Measurements from ENCODE around the gene TNRC6B.

TNRC6B gene

DNA sequence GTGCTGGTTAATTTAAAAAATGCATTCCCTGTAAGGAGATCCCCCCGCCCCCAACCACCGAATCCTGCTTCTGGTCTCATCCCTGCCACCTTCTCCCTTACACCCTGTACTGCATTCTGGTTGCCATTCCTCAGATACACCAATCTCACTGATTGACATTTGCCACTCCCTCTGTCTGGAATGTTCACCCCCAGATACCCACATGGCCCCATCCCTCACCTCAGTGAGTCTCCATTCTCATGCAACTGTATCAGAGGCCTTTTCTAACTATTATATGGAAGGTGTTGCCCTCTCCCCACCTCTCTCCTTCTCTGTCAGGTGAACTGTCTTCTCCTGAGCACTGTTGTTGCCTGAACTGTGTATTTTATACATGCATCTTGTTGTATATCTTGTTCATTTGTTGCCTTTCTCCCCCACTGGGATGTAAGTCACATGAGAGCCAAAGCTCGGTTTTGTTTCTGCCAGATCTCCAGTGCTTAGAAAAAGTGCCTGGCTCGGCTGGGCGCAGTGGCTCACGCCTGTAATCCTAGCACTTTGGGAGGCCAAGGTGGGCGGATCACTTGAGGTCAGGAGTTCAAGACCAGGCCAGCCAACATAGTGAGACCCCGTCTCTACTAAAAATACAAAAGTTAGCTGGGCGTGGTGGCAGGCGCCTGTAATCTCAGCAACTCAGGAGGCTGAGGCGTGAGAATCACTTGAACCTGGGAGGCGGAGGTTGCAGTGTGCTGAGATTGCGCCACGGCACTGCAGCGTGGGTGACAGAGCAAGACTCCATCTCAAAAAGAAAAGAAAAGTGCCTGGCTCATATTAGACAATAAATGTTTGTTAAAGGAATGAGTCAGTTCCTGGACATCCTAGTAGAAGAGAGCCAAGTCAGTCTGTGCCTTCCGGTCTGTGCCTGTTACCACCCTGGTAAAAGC is 61.0 kb downstream of the TNRC6B start:
- Histone ChIP-seq H3K36me3 (ENCODE audit: control insufficient read depth in 2 of 2, insufficient read depth in 2 of 2, low read length in 2 of 2) (peaks cover 1 to 2% of the 10 kb centered on the region in 2 donors), H3K27me3 (ENCODE audit: control insufficient read depth in 2 of 2, insufficient read depth in 2 of 2, low read length in 2 of 2) (no peaks in the 10 kb centered on the region), H3K4me3 (ENCODE audit: low read length in 2 of 2) (no peak overlapping the region), H3K9ac (ENCODE audit: low read depth in 1 of 2, low read length in 2 of 2) (no peak overlapping the region), H3K4me1 (ENCODE audit: control insufficient read depth in 2 of 2, insufficient read depth in 2 of 2, low read length in 2 of 2) (peaks cover 0 to 12% of the 10 kb centered on the region in 2 donors), H3K27ac (ENCODE audit: low read depth in 2 of 2, low read length in 2 of 2) (no peak overlapping the region), H3K9me3 (ENCODE audit: control insufficient read depth in 2 of 2, low read length in 2 of 2) (no peaks in the 10 kb centered on the region)

DNA sequence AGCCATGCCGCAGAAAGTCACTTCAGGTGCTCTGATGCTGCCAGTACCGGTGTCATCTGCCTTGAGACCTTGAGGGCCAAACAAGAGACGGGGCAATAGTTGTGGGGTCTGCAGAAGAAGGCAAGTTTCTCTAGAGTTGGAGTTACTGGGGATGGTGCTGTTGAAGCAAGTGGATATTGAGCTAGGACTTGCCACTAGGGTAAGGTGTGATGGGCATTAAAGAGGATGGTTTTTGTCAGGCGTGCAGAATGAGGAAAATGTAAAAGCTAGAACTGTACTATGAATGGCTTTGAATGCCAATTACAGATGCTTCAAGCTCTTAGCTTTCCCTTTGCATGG is 61.6 kb downstream of the TNRC6B start:
- no peaks in the 10 kb centered on the region for H3K9me3 ChIP-seq (ENCODE audit: control insufficient read depth in 2 of 2, low read length in 2 of 2)
- H3K4me3 ChIP-seq (ENCODE audit: low read length in 2 of 2): no peak overlapping the region
- H3K27ac ChIP-seq (ENCODE audit: low read depth in 2 of 2, low read length in 2 of 2): no peak overlapping the region
- H3K9ac ChIP-seq (ENCODE audit: low read depth in 1 of 2, low read length in 2 of 2): no peak overlapping the region
- H3K36me3 ChIP-seq (ENCODE audit: control insufficient read depth in 2 of 2, insufficient read depth in 2 of 2, low read length in 2 of 2): peaks cover 0 to 2% of the 10 kb centered on the region in 2 donors
- no peaks in the 10 kb centered on the region for H3K27me3 ChIP-seq (ENCODE audit: control insufficient read depth in 2 of 2, insufficient read depth in 2 of 2, low read length in 2 of 2)
- H3K4me1 ChIP-seq (ENCODE audit: control insufficient read depth in 2 of 2, insufficient read depth in 2 of 2, low read length in 2 of 2): peaks cover 0 to 16% of the 10 kb centered on the region in 2 donors

DNA sequence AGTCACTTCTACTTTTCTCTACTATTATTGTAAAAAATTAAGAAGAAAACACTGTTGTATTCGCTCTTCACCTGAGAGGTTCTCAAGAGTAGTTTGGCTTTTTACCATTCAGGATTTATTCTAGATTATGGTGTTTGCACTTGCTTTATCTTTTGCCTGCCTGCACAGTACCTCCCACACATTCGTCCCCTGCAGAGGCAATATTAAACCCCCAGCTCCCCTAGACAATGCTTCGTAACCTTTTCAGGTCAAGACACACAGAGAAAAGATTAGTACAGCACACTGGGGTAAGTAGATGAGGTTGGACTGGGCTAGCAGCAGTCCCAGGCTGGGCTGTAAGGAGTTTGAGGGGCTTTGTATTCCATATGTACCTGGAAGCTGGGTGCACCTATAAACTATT is 62.4 kb downstream of the TNRC6B start:
- peaks cover 0 to 16% of the 10 kb centered on the region in 2 donors for H3K4me1 ChIP-seq (ENCODE audit: control insufficient read depth in 2 of 2, insufficient read depth in 2 of 2, low read length in 2 of 2)
- no peaks in the 10 kb centered on the region for H3K9me3 ChIP-seq (ENCODE audit: control insufficient read depth in 2 of 2, low read length in 2 of 2)
- H3K27ac ChIP-seq (ENCODE audit: low read depth in 2 of 2, low read length in 2 of 2): no peak overlapping the region
- H3K4me3 ChIP-seq (ENCODE audit: low read length in 2 of 2): no peak overlapping the region
- no peak overlapping the region for H3K9ac ChIP-seq (ENCODE audit: low read depth in 1 of 2, low read length in 2 of 2)
- no peaks in the 10 kb centered on the region for H3K27me3 ChIP-seq (ENCODE audit: control insufficient read depth in 2 of 2, insufficient read depth in 2 of 2, low read length in 2 of 2)
- H3K36me3 ChIP-seq (ENCODE audit: control insufficient read depth in 2 of 2, insufficient read depth in 2 of 2, low read length in 2 of 2): peaks cover 0 to 2% of the 10 kb centered on the region in 2 donors

DNA sequence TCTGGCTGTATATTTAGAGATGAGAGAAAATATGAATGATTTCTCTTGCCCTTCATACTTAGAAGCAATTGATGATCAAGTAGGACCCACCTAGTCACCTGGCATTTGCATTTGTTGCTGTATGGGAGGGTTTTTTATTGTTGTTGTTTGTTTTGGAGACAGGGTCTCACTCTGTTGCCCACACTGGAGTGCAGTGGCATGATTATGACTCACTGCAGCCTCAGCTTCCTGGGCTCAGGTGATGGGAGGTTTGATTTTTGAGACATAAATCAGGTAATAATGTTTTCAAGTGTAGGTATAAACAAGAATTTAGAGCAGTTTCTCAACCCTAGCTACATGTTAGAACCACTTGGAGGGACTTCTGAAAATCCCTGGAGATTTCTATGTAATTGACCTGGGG is 63.0 kb downstream of the TNRC6B start:
- no peaks in the 10 kb centered on the region for H3K27me3 ChIP-seq (ENCODE audit: control insufficient read depth in 2 of 2, insufficient read depth in 2 of 2, low read length in 2 of 2)
- H3K9me3 ChIP-seq (ENCODE audit: control insufficient read depth in 2 of 2, low read length in 2 of 2): no peaks in the 10 kb centered on the region
- H3K36me3 ChIP-seq (ENCODE audit: control insufficient read depth in 2 of 2, insufficient read depth in 2 of 2, low read length in 2 of 2): peaks cover 0 to 2% of the 10 kb centered on the region in 2 donors
- H3K4me3 ChIP-seq (ENCODE audit: low read length in 2 of 2): no peak overlapping the region
- peaks cover 0 to 16% of the 10 kb centered on the region in 2 donors for H3K4me1 ChIP-seq (ENCODE audit: control insufficient read depth in 2 of 2, insufficient read depth in 2 of 2, low read length in 2 of 2)
- H3K9ac ChIP-seq (ENCODE audit: low read depth in 1 of 2, low read length in 2 of 2): no peak overlapping the region
- no peak overlapping the region for H3K27ac ChIP-seq (ENCODE audit: low read depth in 2 of 2, low read length in 2 of 2)

DNA sequence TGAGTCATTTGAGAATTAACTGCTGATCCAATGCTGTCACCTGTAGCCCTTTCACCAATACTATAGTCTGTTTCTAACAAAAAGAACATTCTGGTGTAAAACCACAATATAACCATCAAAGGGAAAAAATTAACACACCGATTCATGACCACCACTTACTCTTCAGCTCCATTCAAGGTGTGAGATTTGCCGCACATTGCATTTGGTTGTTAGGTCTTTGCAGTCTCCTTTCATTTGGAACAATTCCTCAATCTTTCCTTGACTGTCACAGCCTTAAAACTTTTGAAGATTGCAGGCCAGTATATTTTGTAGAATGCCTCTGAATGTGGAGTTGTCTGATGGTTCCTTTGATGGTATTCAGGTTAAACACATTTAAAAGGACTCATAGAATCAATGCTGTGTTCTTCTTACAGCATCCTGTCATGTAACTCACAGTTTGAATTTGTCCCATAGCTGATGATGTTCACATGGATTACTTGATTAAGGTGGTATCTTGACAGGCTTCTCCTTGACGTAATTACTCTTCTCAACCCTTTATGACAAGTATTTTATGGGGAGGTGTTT is 63.6 kb downstream of the TNRC6B start:
- peaks cover 0 to 2% of the 10 kb centered on the region in 2 donors for H3K36me3 ChIP-seq (ENCODE audit: control insufficient read depth in 2 of 2, insufficient read depth in 2 of 2, low read length in 2 of 2)
- H3K27me3 ChIP-seq (ENCODE audit: control insufficient read depth in 2 of 2, insufficient read depth in 2 of 2, low read length in 2 of 2): no peaks in the 10 kb centered on the region
- H3K9me3 ChIP-seq (ENCODE audit: control insufficient read depth in 2 of 2, low read length in 2 of 2): no peaks in the 10 kb centered on the region
- no peak overlapping the region for H3K9ac ChIP-seq (ENCODE audit: low read depth in 1 of 2, low read length in 2 of 2)
- H3K4me3 ChIP-seq (ENCODE audit: low read length in 2 of 2): no peak overlapping the region
- H3K27ac ChIP-seq (ENCODE audit: low read depth in 2 of 2, low read length in 2 of 2): no peak overlapping the region
- peaks cover 0 to 16% of the 10 kb centered on the region in 2 donors for H3K4me1 ChIP-seq (ENCODE audit: control insufficient read depth in 2 of 2, insufficient read depth in 2 of 2, low read length in 2 of 2)

DNA sequence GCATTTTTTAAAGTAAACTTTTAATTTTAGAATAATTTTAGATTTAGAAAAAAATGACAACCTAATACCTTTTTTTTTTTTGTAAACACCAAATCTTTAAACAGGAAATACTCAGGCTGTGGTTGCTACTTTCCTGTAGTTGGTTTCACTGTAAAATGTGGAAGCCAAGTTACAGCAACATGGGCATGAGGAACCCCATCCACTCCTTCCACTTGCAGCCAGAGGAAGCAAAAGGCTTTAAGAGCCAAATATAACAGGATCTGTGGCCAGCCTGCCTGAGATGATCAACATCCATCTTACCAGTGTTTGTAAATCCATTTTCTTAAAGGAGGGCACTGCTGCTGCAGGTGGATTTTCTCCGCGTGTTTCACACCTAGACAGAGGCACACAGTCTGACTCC is 66.2 kb downstream of the TNRC6B start:
- Histone ChIP-seq H3K4me3 (ENCODE audit: low read length in 2 of 2) (no peak overlapping the region), H3K4me1 (ENCODE audit: control insufficient read depth in 2 of 2, insufficient read depth in 2 of 2, low read length in 2 of 2) (peaks cover 0 to 13% of the 10 kb centered on the region in 2 donors), H3K9ac (ENCODE audit: low read depth in 1 of 2, low read length in 2 of 2) (no peak overlapping the region), H3K9me3 (ENCODE audit: control insufficient read depth in 2 of 2, low read length in 2 of 2) (no peaks in the 10 kb centered on the region), H3K36me3 (ENCODE audit: control insufficient read depth in 2 of 2, insufficient read depth in 2 of 2, low read length in 2 of 2) (peaks cover 6 to 14% of the 10 kb centered on the region in 2 donors), H3K27me3 (ENCODE audit: control insufficient read depth in 2 of 2, insufficient read depth in 2 of 2, low read length in 2 of 2) (no peaks in the 10 kb centered on the region), H3K27ac (ENCODE audit: low read depth in 2 of 2, low read length in 2 of 2) (no peak overlapping the region)

DNA sequence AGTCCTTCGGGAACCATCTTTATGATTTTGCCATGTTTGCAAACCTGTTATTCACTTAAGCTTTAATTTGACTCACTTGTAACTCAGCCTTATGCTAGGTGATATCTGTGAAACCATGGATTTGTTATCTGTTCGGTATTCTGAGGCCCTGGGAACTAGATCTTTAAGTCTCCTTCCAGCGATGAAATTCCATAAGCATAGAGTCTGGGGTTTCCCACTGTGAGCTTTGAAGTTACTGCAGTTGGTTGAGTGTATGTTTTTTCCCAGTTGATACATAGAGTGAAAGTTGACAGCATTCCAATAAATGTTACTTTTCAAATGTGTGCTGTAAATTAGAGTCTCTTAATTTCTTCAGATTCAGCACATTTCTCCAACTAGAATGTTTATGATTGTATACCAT is 66.9 kb downstream of the TNRC6B start:
- Histone ChIP-seq H3K4me1 (ENCODE audit: control insufficient read depth in 2 of 2, insufficient read depth in 2 of 2, low read length in 2 of 2) (peaks cover 0 to 10% of the 10 kb centered on the region in 2 donors), H3K27ac (ENCODE audit: low read depth in 2 of 2, low read length in 2 of 2) (no peak overlapping the region), H3K9me3 (ENCODE audit: control insufficient read depth in 2 of 2, low read length in 2 of 2) (no peaks in the 10 kb centered on the region), H3K36me3 (ENCODE audit: control insufficient read depth in 2 of 2, insufficient read depth in 2 of 2, low read length in 2 of 2) (peaks cover 6 to 16% of the 10 kb centered on the region in 2 donors), H3K27me3 (ENCODE audit: control insufficient read depth in 2 of 2, insufficient read depth in 2 of 2, low read length in 2 of 2) (no peaks in the 10 kb centered on the region), H3K4me3 (ENCODE audit: low read length in 2 of 2) (no peak overlapping the region), H3K9ac (ENCODE audit: low read depth in 1 of 2, low read length in 2 of 2) (no peak overlapping the region)

DNA sequence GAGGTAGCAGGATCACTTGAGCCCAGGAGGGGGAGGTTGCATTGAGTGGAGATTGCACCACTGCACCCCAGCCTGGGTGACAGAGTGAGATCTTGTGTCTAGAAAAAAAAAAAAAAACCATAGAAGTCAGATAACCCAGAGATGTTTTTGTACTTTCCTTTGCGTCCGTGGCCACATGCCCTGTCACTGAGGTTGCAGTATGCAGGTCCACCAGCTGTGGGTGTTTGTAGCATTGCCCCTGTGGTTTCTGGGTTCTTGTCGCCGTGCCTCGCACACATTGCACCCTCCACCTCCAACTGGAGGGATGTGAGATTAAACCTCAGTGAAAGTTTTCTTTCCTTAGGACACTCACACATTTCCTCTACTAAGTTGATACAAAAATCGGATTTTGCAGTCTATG is 70.3 kb downstream of the TNRC6B start:
- no peaks in the 10 kb centered on the region for H3K27me3 ChIP-seq (ENCODE audit: control insufficient read depth in 2 of 2, insufficient read depth in 2 of 2, low read length in 2 of 2)
- H3K4me1 ChIP-seq (ENCODE audit: control insufficient read depth in 2 of 2, insufficient read depth in 2 of 2, low read length in 2 of 2): peaks cover 0 to 7% of the 10 kb centered on the region in 2 donors
- H3K9me3 ChIP-seq (ENCODE audit: control insufficient read depth in 2 of 2, low read length in 2 of 2): no peaks in the 10 kb centered on the region
- H3K36me3 ChIP-seq (ENCODE audit: control insufficient read depth in 2 of 2, insufficient read depth in 2 of 2, low read length in 2 of 2): peaks cover 6 to 16% of the 10 kb centered on the region in 2 donors
- H3K9ac ChIP-seq (ENCODE audit: low read depth in 1 of 2, low read length in 2 of 2): no peak overlapping the region
- no peak overlapping the region for H3K4me3 ChIP-seq (ENCODE audit: low read length in 2 of 2)
- H3K27ac ChIP-seq (ENCODE audit: low read depth in 2 of 2, low read length in 2 of 2): no peak overlapping the region

DNA sequence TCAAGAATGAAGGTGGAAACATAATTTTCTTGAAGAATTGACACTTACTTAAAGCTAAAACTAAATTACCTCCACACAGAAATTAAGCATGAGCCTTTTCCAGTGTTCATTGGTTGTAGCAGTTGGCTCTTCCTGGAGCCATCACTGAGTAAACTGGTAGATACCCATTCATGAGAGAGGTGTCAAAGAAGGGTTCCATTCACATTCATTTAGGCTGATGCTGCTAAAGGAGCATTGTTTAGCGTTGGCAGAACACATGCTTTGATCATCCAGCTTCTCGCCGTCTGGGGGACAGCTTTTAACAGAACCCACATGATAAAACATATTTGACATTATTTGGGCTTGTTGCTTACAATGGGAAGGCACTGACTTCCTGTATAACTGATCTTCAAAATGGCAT is 71.6 kb downstream of the TNRC6B start:
- Histone ChIP-seq H3K9ac (ENCODE audit: low read depth in 1 of 2, low read length in 2 of 2) (no peak overlapping the region), H3K36me3 (ENCODE audit: control insufficient read depth in 2 of 2, insufficient read depth in 2 of 2, low read length in 2 of 2) (peaks cover 6 to 20% of the 10 kb centered on the region in 2 donors), H3K4me3 (ENCODE audit: low read length in 2 of 2) (no peak overlapping the region), H3K9me3 (ENCODE audit: control insufficient read depth in 2 of 2, low read length in 2 of 2) (no peaks in the 10 kb centered on the region), H3K27ac (ENCODE audit: low read depth in 2 of 2, low read length in 2 of 2) (no peak overlapping the region), H3K27me3 (ENCODE audit: control insufficient read depth in 2 of 2, insufficient read depth in 2 of 2, low read length in 2 of 2) (no peaks in the 10 kb centered on the region), H3K4me1 (ENCODE audit: control insufficient read depth in 2 of 2, insufficient read depth in 2 of 2, low read length in 2 of 2) (no peaks in the 10 kb centered on the region)

DNA sequence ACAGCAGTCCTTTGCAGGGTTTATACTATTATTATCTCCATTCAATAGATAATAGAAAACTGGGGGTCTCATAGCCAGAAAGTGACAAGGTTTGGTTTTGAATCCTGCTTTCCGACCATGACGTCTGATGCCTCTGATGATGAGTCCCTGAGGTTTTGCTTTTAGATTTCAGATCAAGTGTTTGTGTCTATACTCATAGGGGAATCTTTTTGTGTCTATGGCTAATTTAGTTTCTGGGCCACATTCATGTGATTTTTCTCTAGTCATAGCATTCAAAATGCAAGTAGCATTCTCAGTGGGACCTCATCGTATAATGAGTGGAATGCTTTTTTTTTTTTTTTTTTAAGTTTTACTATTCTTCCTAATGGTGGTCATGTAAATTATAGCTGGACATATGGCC is 72.9 kb downstream of the TNRC6B start:
- Histone ChIP-seq H3K27ac (ENCODE audit: low read depth in 2 of 2, low read length in 2 of 2) (no peak overlapping the region), H3K9me3 (ENCODE audit: control insufficient read depth in 2 of 2, low read length in 2 of 2) (no peaks in the 10 kb centered on the region), H3K4me3 (ENCODE audit: low read length in 2 of 2) (no peak overlapping the region), H3K9ac (ENCODE audit: low read depth in 1 of 2, low read length in 2 of 2) (no peak overlapping the region), H3K27me3 (ENCODE audit: control insufficient read depth in 2 of 2, insufficient read depth in 2 of 2, low read length in 2 of 2) (no peaks in the 10 kb centered on the region), H3K4me1 (ENCODE audit: control insufficient read depth in 2 of 2, insufficient read depth in 2 of 2, low read length in 2 of 2) (no peaks in the 10 kb centered on the region), H3K36me3 (ENCODE audit: control insufficient read depth in 2 of 2, insufficient read depth in 2 of 2, low read length in 2 of 2) (peaks cover 8 to 22% of the 10 kb centered on the region in 2 donors)
